ENCODE measurements around the gene HEG1.
A peak's percentile ranks its signal among the peaks of the same experiment; 100 is the strongest.

Gene HEG1

DNA sequence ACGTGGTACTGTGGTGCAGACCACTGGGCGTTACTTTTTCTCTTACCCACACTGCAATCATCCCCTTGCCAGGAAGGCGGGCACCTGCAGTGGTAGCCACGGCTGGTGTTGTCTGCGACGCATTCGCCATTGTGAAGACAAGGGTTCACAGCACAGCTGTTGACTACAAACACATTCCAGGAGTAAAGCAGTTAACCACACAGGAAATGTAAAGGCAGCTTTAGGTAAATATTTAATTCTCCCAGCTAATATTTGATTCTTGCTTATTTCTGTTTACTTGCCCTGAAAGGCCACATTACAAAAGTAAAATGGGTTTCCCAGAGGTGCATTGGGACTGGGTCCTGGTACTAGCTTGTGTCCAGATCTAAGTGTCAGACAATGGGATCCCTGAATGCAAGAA is 45.4 kb downstream of the HEG1 start:
- FAIRE-seq: no peak

DNA sequence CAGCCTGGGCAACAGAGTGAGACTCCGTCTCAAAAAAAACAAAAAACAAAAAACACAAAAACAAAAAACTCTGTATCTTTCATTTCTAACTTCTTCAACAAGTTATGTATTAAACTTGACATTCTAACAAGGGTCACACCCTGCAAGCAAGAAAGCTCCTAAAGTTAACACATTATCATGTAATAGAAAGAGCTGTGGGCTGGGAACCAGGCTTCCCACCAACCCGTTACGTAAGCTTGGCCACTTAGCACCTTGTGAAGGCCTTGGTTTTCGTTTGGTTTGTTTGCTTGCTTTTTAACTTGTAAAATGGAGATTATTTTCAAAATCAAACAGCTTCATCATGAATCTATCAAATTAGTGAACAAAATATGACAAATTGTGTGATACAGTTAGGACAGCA is 47.0 kb downstream of the HEG1 start:
- no peak for FAIRE-seq

DNA sequence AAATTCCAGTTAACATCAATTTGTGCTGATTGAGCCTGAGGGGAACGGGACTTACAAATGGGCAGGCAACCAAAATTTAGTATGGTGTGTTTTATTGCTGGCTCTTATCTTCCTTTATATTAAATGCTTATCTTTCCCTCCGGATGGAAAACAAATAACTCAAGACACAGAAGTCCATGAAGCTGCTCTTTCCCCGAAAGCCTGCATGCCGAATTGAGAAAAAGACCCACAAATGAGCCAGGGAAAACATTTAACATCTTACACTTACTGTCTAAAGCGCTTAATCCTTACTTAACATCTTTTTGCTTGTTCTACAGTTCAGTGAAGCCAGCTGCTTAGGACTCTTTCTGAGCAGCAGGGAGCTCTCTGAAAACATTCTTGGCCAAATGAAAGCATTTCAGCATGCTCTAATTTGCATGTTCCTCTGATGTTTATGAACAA is 49.5 kb downstream of the HEG1 start:
- no peak for FAIRE-seq

DNA sequence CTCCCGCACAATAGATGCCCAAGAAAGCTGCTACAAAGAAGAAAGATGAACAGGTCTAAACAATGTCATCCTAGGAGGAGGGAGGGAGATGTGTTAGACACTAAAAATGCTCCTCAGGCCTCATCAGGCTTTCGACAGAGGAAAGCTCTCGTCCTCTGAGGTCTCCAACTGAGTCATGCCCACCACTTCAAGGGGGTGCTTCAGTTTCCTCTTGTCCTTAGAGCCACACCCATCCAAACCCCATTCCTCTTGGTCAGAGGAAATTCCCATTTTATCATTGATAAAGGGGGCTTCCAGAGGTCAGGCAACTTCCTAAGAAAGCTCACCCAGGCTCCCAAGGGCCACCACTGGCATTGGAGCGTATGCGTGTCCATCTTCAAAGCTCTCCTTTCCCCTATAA is 50.1 kb downstream of the HEG1 start:
- FAIRE-seq: no peak

DNA sequence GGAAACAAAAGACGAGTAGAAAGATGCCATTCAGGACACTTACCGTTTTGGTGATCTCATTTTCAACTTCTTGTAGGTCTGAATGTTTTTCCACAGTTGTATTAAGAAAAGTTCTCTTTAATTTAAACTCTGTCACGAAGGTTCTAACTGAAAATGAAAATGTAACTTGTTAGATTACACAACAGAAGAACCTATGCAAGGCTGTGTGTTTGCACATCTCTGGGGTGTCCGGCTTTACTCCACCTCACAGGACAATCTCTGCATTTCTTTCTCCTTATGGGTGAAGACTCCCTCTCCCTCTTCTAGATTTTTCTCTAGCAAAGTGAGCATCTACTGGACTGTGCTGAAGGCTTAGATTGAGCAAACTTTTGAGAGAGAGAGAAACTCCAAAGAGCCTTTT is 50.6 kb downstream of the HEG1 start:
- FAIRE-seq: no peak

DNA sequence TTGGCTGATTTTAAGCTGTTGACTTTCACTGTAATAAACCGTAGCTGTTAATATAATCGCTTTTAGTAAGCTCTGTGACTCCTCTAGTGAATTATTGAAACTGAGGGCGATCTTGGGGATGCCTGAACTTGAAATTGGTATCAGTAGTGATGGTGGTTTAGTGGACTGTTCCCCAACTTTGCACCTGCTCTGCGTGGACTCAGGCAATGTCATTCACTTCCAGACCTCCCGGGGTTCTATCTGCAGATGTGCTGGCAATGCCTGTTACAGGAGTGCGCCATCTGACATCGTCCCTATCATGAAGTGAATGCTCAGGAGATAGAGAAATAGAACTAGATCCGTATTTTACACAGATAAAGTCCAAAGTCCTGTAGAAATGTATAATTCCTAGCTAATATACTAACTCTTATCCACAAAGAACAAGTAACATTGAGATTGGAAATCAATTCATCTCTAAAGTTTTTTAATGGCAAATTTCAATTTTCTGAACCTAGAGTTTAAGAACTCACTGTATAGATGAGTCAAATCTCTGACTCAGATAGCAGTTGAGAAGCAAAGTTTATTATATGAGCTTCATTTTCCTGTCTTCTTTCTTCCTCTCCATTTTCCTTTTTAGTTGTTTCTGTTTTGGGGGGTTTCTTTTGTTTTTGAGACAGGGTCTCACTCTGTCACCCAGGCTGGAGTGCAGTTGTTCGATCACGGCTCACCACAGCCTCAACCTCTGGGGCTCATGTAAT is 51.8 kb downstream of the HEG1 start:
- FAIRE-seq: no peak

DNA sequence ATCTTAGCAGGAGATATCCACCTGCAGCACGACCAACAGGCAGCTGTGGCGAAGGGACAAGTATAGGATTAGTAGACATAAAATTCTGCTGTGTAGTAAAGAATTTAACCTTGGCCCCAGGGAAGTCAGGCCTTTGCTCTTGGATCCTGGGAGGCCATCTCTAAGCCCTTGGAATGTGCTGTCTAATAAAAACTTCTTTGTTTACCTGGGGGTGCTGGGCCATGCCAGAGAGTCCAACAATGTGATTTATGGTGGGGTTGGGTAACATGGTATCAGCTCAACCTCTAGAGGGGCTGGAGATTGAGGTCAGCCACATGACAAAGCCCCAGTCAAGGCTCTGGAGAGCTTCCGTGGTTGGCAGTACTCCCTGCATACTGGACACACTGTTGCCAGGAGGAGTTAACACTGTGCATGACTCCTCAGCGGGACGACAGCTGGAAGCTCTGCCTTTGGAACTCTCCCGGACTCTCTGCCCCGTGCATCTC is 52.4 kb downstream of the HEG1 start:
- no peak for FAIRE-seq

DNA sequence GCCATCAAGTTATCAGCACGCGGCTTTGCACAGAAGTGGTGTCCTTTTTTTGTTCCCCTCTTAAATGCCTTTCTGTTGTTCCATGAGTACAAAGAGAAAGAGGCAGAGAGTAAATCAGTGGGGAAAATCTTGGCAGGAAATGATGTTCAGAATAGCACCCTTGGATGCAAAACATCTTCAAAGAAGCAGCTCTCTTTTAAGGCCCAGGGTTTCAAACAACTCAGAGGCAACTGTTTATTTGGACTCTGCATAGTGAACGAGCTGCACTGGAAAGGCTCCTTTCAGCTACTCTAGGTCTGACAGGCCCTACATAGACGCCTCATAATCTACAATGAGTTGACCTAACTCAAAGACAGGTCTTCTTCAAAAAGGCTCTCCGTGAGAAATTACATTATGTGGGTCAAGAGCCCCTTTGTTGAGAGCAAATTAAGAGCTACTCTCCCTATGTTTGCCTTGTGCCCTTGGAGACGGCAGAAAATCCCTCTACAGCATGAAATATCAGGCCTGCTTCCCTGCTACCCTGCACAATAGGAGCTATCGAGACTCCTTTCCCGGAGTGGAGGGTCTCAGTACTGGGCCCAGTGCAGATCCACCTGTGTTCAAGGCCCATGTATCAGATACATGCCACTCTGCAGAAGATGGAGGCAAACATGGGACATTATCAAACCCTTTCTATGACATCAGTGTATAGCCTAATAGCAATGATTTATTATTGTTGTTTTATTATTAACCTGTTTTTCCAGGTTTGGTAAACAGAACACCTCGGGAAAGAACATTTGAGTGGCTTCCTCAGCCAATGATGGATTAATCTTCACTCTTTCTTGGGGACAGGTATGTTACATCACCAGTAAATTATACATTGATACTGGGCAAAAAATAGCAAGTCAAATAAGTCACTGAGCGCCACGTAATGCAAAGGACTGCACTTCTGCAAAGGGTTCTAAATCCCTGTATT is 53.1 kb downstream of the HEG1 start:
- FAIRE-seq: no peak

DNA sequence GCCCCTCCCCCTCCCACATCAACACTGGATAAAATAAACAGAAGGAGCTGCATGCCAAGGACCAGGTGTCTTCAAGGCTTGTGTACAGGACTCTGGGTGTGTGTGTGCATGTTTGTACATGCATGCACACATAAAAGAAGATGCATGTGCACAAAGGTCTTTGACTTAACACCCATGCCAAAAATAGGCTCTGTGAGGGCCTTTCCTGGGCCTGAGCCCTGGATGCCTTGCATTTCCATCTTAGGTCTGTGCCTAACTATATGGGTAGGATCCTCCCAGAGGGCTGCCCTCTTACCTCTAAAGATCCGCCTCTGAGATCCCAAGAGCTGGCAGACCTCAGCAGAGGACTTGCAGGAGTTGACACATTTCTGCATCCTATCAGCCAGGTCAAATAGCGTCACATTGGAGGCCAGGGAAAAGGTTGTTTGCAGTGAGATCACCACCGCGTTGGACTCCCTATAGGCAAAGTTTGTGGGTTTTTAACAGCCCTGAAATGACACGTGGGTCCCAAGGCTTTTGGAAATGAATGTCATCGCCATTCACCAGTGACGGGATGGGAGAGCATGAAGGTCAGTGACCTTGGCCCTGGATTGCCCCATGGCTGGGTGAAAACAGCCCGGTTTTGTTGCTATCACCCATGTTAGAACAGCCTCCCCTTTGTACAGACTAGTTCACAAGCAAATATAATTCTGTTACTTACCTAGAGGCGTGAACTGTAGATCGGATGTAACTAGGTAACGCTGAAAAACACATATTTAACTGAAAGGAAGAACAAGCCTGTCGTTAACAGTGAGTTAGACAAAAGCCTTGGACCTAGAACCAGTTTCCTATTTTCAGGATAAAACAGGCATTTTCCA is 54.0 kb downstream of the HEG1 start:
- no peak for FAIRE-seq

DNA sequence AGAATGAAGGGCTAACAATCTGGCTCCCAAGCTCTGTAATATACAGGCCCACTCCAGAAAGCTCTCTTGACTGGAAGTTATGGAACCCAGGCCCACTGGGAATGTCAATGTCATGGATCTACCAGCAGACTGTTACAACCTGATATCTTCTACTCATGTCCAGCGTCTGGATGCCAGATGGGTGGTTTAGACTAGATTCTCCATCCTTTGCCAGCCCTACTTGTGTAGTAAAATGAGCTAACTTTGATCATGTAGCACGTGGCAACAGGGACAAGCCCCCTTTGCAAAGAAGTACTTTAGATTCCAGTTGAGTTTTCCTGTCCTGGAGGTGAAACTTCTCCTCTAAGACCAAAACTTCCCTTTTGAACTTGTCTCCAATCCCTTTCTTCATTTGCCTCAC is 55.1 kb downstream of the HEG1 start:
- no peak for FAIRE-seq

DNA sequence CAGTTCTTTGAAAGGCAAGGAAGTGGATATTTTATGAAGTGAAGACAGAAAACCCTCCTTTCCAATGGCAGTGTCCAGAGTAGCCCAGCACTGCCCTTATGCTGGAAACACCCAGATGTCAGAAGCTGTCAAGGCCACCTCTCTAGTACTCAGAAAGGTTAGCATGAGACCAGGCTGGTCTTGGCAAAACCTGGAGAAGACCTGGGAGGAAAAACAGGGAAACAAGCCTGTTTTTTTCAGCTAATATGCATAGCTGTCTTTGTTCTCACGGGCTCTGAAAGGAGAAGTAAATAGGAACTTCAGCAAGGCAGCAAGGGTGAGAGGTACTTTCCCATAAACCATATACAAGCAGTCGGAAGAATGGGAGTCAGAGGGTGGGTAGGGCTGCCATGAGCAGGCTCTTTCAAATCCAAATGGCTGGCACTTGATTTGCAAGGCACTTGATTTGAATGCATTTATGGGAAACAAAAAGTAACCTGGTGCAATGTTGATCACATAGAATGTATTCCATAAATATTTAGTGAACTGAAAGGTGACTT is 55.8 kb downstream of the HEG1 start:
- FAIRE-seq: no peak

DNA sequence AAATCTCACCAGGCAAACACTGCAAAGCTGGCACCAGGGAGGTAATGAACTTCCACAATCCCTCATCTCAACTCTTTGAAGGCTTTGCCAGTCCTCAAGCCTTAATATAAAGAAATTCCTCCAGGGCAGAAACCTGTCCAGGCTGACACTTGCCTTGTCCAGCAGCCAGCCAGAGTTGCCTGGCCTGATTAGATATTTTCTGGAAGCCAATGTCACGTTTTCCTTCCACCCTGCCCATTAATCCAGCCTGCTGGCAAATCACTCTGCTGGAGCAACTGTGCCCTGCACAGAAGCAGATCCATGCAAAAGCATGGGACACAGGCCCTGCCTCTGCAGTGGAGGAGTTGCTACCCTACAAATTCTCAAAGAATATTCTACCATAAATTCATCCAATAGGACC is 56.5 kb downstream of the HEG1 start:
- FAIRE-seq: no peak

DNA sequence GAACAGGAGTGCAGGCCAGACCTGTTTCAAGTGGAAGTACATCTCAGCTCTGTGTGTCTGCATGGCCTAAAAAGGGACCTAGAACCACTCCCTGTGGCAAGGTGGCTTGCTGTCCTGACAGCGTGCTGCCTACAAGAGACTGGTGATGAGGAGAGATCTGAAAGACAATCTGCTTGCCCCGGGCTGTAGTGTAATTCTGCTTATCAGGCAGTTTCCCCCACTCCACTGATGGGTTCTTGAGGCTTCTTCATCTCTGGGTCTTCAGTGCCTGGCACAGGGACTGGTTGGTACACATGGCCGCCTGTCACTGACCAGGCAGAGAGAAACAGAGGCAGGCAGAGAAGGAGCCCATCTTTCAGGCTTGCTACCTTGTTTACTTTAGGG is 57.6 kb downstream of the HEG1 start:
- FAIRE-seq: no peak

DNA sequence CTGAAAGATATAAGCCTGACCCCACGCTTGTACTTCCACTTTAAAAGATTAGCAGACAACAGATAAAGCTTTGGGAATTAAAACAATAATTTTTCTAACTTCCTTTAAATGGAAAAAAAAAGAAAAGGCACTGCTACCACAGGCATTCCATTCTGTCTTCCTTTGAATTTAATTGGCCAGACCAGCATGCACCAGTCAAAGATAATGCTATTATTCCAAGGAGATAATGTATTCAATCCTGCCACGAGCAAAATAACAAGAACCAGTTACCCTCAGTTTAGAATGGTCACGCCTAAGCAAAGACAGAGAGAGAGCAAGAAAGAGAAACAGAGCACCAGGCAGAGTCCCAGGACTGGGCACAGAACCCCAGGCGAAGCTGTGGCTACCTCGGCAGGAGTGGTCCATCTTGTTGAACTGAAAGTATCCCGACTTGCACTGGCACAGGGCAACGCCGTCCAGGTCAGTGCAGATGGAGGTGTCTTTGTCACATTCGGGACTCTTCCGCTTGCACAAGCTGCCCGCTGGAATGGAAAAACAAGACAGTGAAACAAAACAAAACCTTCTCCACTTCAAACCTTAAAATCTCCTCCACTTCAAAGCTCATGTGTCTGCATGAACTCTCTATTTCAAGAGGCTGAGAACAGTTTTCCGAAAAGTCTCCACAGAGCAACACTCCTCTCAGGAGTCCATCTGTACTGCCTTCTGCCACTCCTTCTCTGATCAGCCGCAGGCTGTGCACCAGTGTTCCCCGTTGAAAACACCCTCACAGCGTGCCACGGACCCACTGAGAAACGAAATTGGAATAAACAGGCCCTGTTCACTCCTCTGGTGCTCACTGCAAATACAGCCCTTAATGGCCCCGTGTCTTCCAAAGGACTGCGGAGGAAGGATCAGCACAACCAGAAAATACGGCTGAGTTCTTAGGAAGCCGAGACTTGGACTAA is 58.2 kb downstream of the HEG1 start:
- no peak for FAIRE-seq

DNA sequence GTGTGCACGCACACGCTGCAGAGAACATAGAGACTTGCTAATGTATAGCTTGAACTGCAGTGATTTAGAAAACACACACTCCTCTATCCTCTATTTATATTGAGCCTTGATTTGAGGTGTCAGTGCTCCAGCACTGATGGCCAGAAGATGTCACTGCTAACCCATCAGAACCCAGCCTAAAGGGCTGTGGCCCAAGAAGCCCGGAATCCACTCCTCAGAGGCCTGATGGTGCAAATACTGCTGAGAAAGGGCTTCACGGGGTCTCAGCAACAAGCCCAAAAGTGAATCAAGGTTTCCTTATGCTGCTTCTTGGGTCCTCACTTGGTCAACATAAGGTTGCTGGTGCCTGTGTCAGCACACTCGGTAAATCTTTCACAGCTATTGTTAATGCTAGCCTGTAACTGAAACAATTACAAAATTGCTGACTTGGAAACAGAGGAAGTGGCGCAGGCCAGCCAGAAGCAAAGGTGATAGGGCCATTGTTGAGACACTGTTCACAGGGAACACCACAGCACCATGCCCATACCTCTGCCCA is 60.3 kb downstream of the HEG1 start:
- no peak for FAIRE-seq

DNA sequence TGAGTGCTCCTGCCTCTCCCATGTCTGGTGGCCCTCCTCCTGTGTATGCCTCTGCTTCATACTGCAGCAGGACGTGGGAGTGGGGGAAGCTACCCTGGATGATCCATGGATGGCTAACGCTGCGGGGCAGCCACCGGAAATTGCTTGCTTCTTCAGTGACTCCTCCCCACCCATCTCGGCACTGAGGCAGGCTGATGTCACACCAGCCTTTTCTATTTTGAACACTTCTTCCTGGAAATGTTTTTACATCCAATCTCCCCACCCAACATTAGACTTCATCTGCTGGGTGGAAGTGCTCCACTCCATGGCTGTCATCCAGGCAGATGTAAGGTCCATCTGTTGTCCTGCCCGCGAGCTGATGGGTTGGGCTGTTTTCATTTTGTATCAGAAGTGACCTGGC is 62.3 kb downstream of the HEG1 start:
- no peak for FAIRE-seq

DNA sequence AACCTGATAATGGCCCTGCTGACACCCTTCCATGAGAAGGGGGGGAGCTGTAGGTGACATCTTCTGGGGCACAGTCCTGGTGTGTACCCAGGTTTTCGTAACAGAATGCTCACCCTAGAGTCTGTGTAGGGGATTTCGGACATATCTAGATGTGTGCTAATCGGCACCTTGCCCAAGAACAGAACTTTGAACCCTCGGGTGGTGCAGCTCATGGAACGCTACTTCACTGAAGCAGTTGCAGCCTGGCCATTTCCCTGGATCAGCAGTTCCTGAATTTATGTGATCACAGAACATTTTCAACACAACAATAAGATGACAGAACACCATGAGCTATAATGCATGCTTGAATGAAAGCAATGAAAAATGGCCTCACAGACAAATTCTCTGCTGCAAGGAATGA is 63.8 kb downstream of the HEG1 start:
- FAIRE-seq: no peak

DNA sequence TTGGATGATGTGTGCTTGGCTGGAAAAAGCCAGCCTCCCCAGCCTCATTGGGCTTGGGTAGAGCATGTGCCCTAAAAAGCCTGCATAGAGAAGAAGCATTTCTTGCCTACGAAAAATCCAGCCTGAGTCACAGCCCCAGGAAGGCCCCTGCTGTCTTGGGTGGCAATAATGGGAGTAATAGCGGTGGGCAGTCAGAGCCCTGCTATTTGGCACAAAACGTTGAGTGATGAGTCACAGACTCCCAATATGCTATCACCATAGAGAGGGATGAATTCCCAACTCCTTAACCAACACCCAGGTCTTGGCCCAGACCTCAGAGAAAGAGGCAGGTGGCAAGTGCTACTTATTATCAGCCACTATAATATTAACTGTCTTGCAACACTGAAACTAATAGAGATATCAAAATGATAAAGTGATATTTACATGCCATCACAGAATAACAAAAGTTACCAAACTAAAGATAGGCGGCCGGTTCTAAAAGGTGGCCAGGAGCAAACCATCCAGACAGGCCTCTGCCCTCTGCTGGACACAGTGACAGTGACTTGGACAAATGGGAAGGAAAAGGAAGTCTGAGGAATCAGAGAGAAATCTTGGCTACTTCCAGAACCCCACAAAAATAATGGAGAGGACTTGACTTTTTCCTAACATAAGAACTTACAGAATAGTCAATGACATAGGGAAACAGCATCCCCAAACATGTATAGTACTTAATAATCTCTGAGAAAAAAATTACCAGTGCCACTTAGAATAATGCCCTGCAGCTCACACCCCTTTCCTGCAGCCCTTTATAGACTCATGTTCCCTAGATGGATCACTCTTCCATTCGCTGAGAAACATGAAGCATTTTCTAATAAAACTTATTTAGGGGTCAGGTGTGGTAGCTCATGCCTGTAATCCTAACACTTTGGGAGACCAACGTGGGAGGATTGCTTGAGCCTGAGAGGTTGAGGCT is 69.3 kb downstream of the HEG1 start:
- FAIRE-seq: no peak

DNA sequence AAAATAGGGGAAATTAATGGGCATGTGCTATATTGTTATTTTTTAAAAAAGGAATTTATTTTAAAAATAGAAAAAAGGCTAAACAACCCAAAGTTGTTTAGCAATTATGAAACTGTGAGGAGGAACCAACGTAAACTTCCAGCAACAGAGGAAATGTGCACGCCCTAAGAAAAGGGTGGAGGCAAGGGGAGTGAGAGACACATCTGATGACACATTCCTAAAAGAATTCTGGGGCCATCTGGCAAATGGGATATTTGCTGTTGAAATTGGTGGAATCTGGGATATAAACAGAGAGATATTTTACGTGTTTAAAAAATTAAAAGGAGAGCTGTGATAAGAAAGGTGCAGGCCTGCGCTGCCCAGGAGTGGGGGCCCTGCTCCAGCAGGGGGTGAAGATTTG is 70.4 kb downstream of the HEG1 start:
- peak; percentile 76 for FAIRE-seq

DNA sequence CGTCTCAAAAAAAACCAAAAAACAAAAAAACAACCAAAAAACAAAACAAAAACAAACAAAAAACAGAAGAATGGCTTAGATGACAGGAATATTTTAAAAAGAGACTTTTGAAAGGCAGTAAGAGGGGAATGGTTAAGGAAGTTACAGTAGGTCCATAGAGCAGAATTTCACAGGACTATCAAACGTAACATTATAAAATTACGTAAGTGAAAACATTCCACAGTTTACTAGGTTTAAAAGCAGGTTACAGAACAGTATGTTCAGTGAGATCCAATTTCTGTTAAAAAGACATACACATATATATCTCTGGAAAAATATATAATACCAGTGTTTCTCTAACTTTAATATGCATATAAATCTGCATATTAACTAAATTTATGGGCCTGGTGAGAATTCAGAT is 71.0 kb downstream of the HEG1 start:
- no peak for FAIRE-seq

Data from endometrium (tissue), 2 donors.